ENCODE measurements around the gene PDLIM1. TPM values are rescaled to one million over a fixed set of nuclear protein-coding genes. Genes with fewer than 3 reads are reported as not detected.

PDLIM1 gene
- total and polyA plus RNA-seq, 9 of the 15 experiments (the other 6 are each of a cell fraction or from before 2014, with no cell fraction given): 19.8 to 164 (median 39.1) TPM

GRCh38 chr10:95290461-95291364 is at the start of gene PDLIM1 (continued):
- no peak for TF ChIP-seq TEAD4 (IDR thresholded peaks at IDR 0.05; ENCODE audit: low read length)
- TF ChIP-seq TEAD4 (CRISPR knock-in tag; IDR thresholded peaks at IDR 0.05; ENCODE audit: borderline replicate concordance): no peak
- TF ChIP-seq CHD1 (IDR thresholded peaks at IDR 0.05; ENCODE audit: low read length): peak; percentile 88
- no peak for TF ChIP-seq MAFF (IDR thresholded peaks at IDR 0.05; ENCODE audit: low read length)
- TF ChIP-seq IRF9 (tag; IDR thresholded peaks at IDR 0.05): no peak
- TF ChIP-seq FOXP1 (CRISPR knock-in tag; IDR thresholded peaks at IDR 0.05): no peak
- no peak for TF ChIP-seq RAD51 (IDR thresholded peaks at IDR 0.05; ENCODE audit: borderline replicate concordance, low read depth)
- TF ChIP-seq IRF2 (CRISPR knock-in tag; IDR thresholded peaks at IDR 0.05): no peak
- TF ChIP-seq STAG1 (CRISPR knock-in tag; IDR thresholded peaks at IDR 0.05; ENCODE audit: borderline replicate concordance): no peak
- peak in 2 of 3 experiments; percentile 32 to 61; a peak in 4 of 6 replicates for TF ChIP-seq CTCF (IDR thresholded peaks at IDR 0.05 in 2 of 3, conservative IDR thresholded peaks at IDR 0.05 in 1 of 3; ENCODE audit: insufficient read depth in 2 of 3, low read depth in 1 of 3, low read length in 3 of 3)
- no peak for TF ChIP-seq HBP1 (CRISPR knock-in tag; IDR thresholded peaks at IDR 0.05)
- no peak for TF ChIP-seq ZNF324 (CRISPR knock-in tag; IDR thresholded peaks at IDR 0.05)
- no peak for TF ChIP-seq PHTF2 (CRISPR knock-in tag; IDR thresholded peaks at IDR 0.05)
- no peak for TF ChIP-seq SMC3 (conservative IDR thresholded peaks at IDR 0.05; ENCODE audit: insufficient read depth, low read depth, low read length)
- TF ChIP-seq HEY1 (CRISPR knock-in tag; IDR thresholded peaks at IDR 0.05; ENCODE audit: borderline replicate concordance): no peak
- no peak for TF ChIP-seq ZNF644 (tag; IDR thresholded peaks at IDR 0.05; ENCODE audit: low read depth)
- peak in 1 of 2 experiments; percentile 69; a peak in 2 of 4 replicates for TF ChIP-seq ZNF639 (CRISPR knock-in tag; conservative IDR thresholded peaks at IDR 0.05 in 1 of 2, IDR thresholded peaks at IDR 0.05 in 1 of 2)
- no peak for TF ChIP-seq ZNF77 (CRISPR knock-in tag; IDR thresholded peaks at IDR 0.05)
- TF ChIP-seq THAP7 (CRISPR knock-in tag; IDR thresholded peaks at IDR 0.05): no peak
- peak in 1 of 2 experiments; percentile 57; a peak in 1 of 4 replicates for TF ChIP-seq HDAC1 (IDR thresholded peaks at IDR 0.05)
- no peak for TF ChIP-seq C11orf30 (IDR thresholded peaks at IDR 0.05; ENCODE audit: low read depth)

All from K562 (cell line).